ENCODE data around the gene C14orf180.
A peak's percentile ranks its signal among the peaks of the same experiment; 100 is the strongest.

Gene C14orf180

DNA sequence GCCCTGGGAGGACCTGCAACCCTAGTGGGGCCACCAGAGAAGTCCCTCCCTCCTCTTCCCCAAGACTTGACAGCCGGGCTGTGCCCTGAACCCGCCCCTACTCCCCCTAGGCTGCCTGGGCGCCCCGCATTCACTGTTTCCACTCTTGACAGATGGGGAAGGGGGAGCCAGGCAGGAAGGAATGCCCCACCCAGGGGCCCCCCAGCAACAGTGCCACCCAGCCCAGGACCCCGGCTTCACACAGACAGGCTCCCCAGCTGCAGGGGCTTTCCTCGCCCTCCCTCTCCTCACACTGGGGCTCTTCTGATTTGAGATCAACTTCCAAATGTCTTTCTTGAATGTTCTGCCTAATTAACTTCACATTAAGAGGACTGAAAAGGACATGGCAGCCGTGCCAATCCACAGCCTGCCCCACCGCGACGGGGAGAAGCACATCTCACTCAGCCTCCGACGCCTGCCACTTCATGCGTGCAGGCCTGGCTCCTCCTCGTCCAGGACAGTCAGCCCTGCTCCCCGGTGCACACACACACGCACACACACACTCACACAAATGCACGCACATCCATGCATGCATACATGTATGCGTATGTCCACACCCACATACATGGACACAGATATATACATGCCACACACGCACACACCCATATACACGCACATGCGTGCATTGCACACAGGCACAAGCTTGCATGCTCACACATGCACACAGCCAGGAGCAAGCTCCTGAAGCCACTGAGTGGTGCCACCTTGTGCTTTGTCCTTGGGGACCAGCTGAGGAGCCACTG lies 19.6 kb upstream of the C14orf180 start:
- DNase-seq (ENCODE audit: extremely low spot score, insufficient read length, low read depth), result no peak

DNA sequence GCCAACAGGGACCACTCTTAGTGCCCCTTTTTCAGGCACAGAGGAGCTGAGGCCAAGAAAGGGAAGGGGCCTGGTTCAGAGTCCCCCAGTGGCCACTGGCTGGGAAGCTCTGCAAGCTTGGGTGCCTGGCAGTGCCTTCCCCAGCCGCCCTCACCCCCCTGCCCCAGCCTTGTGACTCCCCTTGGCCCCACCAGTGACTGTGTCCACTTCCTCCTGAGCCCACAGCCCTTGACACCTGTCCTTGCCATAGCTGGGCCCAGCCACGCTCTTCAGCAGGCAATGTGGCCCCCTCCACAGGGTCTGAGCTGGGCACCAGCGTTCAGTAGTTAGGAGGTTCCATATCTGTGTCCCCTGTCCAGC lies 19.0 kb upstream of the C14orf180 start:
- DNase-seq (ENCODE audit: extremely low spot score, insufficient read length, low read depth) (no peak), FAIRE-seq (no peak)

More for the DNA sequence above, 19.6 kb upstream of the C14orf180 start:
- no peak for FAIRE-seq

GRCh38 chr14:104561124-104561557 lies 18.4 kb upstream of the C14orf180 start:
- FAIRE-seq (no peak), DNase-seq (ENCODE audit: extremely low spot score, insufficient read length, low read depth) (no peak)

DNA sequence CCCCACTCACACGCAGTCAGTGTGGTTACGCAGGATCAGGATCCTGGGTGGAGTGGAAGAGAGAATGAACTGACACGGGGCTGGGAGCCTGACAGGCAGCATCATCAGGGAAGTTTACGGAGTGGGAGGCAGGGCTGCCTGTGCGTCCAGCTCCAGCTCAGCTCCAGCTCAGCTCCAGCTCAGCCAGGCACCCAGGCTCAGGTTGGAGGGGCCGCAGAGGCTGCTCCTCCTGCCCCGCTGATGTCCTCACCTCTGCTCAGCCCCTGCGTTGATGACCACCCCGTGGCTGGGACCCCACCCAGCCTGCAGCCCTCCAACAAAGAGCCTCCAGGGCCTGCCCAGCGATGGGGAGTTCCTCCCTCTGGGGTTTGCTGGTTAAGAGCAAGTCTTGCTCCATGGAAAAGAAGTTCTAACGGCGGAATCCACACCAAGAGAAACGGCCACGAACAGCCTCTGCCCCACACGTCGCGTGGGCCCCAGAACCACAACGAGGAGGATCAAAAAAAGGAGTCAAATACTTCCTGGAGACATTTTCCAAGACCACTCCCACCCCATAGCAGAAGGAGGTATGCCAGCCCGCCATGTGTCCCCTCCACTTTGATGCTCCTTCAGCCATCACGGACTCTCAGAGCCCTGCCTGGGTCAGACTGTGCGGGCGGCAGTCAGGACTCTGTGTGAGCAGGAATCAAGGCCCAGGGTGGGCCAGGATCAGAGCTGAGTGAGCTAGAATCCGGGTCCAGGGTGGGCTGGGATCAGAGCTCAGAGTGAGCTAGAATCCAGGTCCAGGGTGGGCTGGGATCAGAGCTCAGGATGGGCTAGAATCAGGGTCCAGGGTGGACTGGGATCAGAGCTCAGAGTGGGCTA lies 17.7 kb upstream of the C14orf180 start:
- no peak for FAIRE-seq

DNA sequence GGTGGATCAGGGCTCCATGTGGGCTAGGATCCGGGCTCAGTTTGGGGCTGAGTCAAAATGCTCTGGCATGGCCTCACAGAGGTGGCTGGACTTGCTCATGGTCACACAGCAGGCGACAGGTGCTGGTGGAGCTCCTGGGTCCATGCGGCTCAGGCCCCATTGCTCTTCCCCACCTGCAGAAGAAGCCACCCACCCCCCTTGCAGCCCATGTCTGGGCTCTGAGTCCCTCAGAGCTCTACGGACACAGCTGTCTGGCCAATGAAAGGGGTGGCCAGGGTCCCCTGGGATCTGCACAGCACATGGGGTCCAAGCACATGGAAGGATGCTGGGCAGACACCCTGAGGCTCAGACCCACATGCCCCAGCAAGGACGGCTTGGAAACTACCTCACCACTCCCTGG lies 17.0 kb upstream of the C14orf180 start:
- FAIRE-seq (no peak), DNase-seq (ENCODE audit: extremely low spot score, insufficient read length, low read depth) (no peak)

More for the DNA sequence above, 17.7 kb upstream of the C14orf180 start:
- DNase-seq (ENCODE audit: extremely low spot score, insufficient read length, low read depth), result no peak

- DNase-seq (ENCODE audit: extremely low spot score, insufficient read length, low read depth) (no peak), FAIRE-seq (no peak)
Observed at GRCh38 chr14:104563191-104563741, 16.3 kb upstream of the C14orf180 start.

DNA sequence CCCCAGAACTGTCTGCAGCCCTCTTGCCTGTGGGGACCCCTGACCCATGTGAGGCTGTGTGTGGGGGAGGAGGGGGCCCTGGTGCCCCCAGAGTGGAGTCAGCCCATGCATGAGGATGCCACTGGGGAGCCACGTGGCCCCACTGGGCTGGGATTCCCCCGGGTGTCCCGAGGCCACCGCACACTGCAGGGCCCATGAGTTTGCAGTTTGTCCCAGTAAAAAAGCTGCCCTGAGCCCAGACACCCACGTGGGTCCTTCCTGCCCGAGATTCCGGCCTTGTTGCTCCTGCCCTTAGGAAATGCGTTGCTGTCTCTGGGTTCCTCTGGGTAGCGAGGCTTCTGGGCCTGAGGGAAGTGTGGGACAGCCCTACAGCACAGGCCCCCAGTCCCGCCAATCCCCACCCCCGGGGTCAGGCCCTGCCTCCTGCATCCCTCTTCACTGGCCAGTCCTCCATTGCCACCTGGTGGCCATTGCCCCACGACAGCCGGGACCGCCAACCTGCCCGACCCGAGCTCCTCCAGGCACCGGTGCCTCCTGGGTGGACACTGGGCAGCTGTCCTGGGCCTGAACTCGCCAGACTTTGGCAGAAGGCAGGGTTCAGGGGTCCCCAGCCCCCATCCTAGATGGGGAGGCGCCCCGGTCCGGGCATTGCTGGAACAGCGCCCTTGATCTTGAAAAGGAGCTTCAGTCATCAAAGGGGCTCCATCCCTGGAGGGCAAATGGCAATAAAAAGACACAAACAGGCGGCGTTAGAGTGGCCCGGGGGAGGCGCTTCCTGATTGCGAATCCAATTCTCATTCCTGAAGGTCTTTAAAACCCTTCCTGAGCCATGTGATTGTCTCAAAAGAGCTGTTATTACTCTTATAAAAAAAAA lies 15.6 kb upstream of the C14orf180 start:
- FAIRE-seq, result peak; percentile 41
- peak; percentile 68 for DNase-seq (ENCODE audit: extremely low spot score, insufficient read length, low read depth)

- DNase-seq (ENCODE audit: extremely low spot score, insufficient read length, low read depth) (no peak), FAIRE-seq (no peak)
Observed at GRCh38 chr14:104564744-104565679, 14.6 kb upstream of the C14orf180 start.

- DNase-seq (ENCODE audit: extremely low spot score, insufficient read length, low read depth) (no peak), FAIRE-seq (no peak)
Observed at GRCh38 chr14:104567141-104567956, 12.2 kb upstream of the C14orf180 start.

- no peak for FAIRE-seq
- DNase-seq (ENCODE audit: extremely low spot score, insufficient read length, low read depth), result no peak
Observed at GRCh38 chr14:104567957-104568225, 11.7 kb upstream of the C14orf180 start.

- no peak for DNase-seq (ENCODE audit: extremely low spot score, insufficient read length, low read depth)
- FAIRE-seq, result no peak
Observed at GRCh38 chr14:104568620-104569019, 10.9 kb upstream of the C14orf180 start.

- FAIRE-seq, result no peak
- no peak for DNase-seq (ENCODE audit: extremely low spot score, insufficient read length, low read depth)
Observed at GRCh38 chr14:104569435-104569834, 10.1 kb upstream of the C14orf180 start.

- FAIRE-seq (no peak), DNase-seq (ENCODE audit: extremely low spot score, insufficient read length, low read depth) (no peak)
Observed at GRCh38 chr14:104571246-104571645, 8.3 kb upstream of the C14orf180 start.

DNA sequence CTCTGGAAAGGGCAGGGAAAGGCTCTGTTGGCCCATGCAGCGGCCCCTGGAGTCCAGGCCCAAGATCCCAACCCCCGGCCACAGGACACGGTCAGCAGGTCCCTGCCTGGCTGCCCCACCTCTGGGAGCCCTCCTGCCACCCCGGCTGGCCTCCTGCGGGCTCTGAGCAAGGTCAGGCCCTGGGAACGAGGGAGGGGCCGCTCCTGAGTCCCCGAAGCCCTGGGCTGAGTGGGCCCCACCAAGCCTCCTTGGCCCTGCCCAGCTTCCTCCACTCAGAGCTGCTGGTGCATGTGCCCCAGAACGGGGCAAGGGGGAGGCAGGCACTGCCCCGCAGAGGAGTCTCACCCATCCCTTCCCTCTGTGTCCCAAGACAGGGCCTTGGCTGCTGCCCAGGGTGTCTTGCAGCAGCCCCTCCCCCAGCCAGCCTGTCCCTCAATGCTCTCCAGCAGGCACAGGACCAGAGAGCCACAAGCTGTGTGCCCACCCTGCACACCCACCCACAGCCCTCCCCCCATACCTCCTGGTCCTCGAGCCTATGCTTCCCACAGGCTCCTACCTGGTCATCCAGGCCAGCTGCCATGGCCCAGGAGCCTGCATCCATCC lies 7.4 kb upstream of the C14orf180 start:
- FAIRE-seq (no peak), DNase-seq (ENCODE audit: extremely low spot score, insufficient read length, low read depth) (no peak)

DNA sequence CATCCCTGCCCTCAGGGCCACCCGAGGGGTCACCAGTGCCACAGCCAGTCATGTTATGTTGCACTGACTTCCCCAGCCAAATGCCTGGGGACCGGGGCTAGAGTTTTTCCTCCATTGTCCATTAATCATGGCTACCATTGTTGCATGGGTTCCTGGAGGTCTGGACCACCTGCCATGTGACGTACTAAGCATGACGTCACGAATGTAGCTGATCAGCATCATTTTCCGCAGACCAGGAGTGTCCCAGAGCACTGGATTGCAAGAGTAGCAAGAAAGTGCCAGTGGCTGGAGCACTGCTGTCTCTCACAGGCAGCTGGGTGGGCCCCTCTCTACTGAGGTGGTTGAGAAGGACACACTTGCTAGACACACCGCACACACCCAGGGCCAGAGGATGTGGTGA lies 6.9 kb upstream of the C14orf180 start:
- no peak for DNase-seq (ENCODE audit: extremely low spot score, insufficient read length, low read depth)
- no peak for FAIRE-seq

GRCh38 chr14:104573930-104574329 lies 5.6 kb upstream of the C14orf180 start:
- DNase-seq (ENCODE audit: extremely low spot score, insufficient read length, low read depth) (no peak), FAIRE-seq (no peak)

DNA sequence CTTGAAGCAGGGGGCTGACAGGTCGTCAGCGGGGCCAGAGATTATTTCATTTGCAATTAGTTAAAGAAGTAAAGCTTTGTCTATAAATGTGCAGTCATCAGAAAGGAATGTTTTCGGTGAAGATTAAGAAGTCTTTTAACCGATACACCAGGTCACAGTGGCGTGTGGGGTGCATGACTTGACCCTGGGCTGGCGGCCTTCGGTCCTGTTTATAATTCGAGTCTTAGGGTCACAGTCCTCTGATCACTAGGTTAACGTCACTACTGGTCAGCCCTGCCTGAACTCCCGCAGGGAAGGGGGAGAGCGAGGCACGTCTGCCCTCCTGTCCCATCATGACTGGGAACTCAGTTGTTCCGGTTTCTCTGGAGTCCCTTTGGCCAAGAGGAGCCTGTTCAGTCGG lies 5.0 kb upstream of the C14orf180 start:
- DNase-seq (ENCODE audit: extremely low spot score, insufficient read length, low read depth) (no peak), FAIRE-seq (no peak)

GRCh38 chr14:104574978-104575583 lies 4.5 kb upstream of the C14orf180 start:
- DNase-seq (ENCODE audit: extremely low spot score, insufficient read length, low read depth) (no peak), FAIRE-seq (no peak)

Data from GM18507 (cell line).